SK-N-SH (cell line): Measurements from ENCODE around the gene CHCHD6.

Experiments used
- CTCF ChIP-seq: fragments of 200-600 bp; sonication (generic); IDR thresholded peaks from 2 replicates; pipeline ENCODE4 v1.6.1; 2017; ENCODE audit warnings: antibody characterized with exemption, mild to moderate bottlenecking, moderate library complexity
- ELF1 ChIP-seq: IDR thresholded peaks from 2 replicates; pipeline ENCODE4 v1.4.0; 2012
- EP300 ChIP-seq, 2 experiments: IDR thresholded peaks; 2 replicates each; pipeline versions ENCODE4 v1.4.0 to v1.6.1; 2012; ENCODE audit warnings: borderline replicate concordance in 1 of 2, low read depth in 1 of 2, low read length in 1 of 2
- FOXM1 ChIP-seq: IDR thresholded peaks from 2 replicates; pipeline ENCODE4 v1.4.0; 2012; ENCODE audit warnings: low read depth, mild to moderate bottlenecking
- GABPA ChIP-seq: IDR thresholded peaks from 2 replicates; pipeline ENCODE4 v1.4.0; 2012; ENCODE audit warnings: low read depth, mild to moderate bottlenecking
- MAX ChIP-seq: IDR thresholded peaks from 2 replicates; pipeline ENCODE4 v1.4.0; 2012; ENCODE audit warnings: low read depth
- MXI1 ChIP-seq: IDR thresholded peaks from 2 replicates; pipeline ENCODE4 v1.6.1; 2012; ENCODE audit warnings: mild to moderate bottlenecking, low read depth, low read length, improper control_type of control experiment
- POLR2AphosphoS5 ChIP-seq: IDR thresholded peaks from 2 replicates; pipeline ENCODE4 v1.6.1; 2012; ENCODE audit warnings: low read depth, low read length
- RAD21 ChIP-seq: IDR thresholded peaks from 2 replicates; pipeline ENCODE4 v1.6.1; 2012; ENCODE audit warnings: mild to moderate bottlenecking, low read length
- RCOR1 ChIP-seq: fragments of 150-350 bp; IDR thresholded peaks from 2 replicates; pipeline ENCODE4 v1.6.1; 2017; ENCODE audit warnings: antibody characterized with exemption, low read length
- TAF1 ChIP-seq: IDR thresholded peaks from 2 replicates; pipeline ENCODE4 v1.6.1; 2012; ENCODE audit warnings: low read depth, mild to moderate bottlenecking, low read length, moderate library complexity, borderline replicate concordance
- USF2 ChIP-seq: fragments of 150-350 bp; IDR thresholded peaks from 2 replicates; pipeline ENCODE4 v1.6.1; 2017; ENCODE audit warnings: antibody characterized with exemption, low read length, low read depth, borderline replicate concordance
- ZBTB33 ChIP-seq: IDR thresholded peaks from 2 replicates; pipeline ENCODE4 v1.4.0; 2012; ENCODE audit warnings: low read depth, borderline replicate concordance

- TF ChIP-seq MXI1 (no peak), TAF1 (no peak), GABPA (no peak), CTCF (no peak), USF2 (no peak), FOXM1 (no peak), RCOR1 (no peak), EP300 (IDR thresholded peaks at IDR 0.05; ENCODE audit: borderline replicate concordance in 1 of 2, low read depth in 1 of 2, low read length in 1 of 2) (no peak), MAX (no peak), POLR2AphosphoS5 (no peak), ZBTB33 (no peak), RAD21 (no peak), ELF1 (no peak)
These were observed 283.6 kb downstream of the CHCHD6 start for GRCh38 chr3:126987596-126987995.
